A673 (cell line): ENCODE measurements around the gene ACVR1B. TPM values are rescaled to one million over a fixed set of nuclear protein-coding genes. Genes with fewer than 3 reads are reported as not detected.

ENCODE experiments used
- BruUV-seq: library from RNA; stranded (reverse); fragments of 400-500 nt; replicated peaks from 2 replicates; lab custom pipeline; 2021; lab: Mats Ljungman, UMichigan
- CTCF ChIA-PET: fragments of 300-600 bp; sonication (Branson Sonifier 250); formaldehyde crosslinking; loops from one replicate; lab custom pipeline; 2022; ENCODE audit warnings: antibody characterized with exemption; lab: Charles Lee
- POLR2A ChIA-PET: fragments of 300-600 bp; sonication (Branson Sonifier 250); formaldehyde crosslinking; loops from one replicate; lab custom pipeline; 2022; ENCODE audit warnings: antibody characterized with exemption; ENCODE audit not compliant: low non-redundant PET; lab: Charles Lee
- DNase-seq: peaks from one replicate; pipeline ENCODE4 v3.0.0-alpha.2; 2015; ENCODE audit warnings: low spot score
- H3K27ac ChIP-seq: fragments of 200-600 bp; sonication (generic); 2 replicates; pipeline ENCODE4 v1.5.1; 2016; ENCODE audit warnings: mixed run types, low read depth, mild to moderate bottlenecking, mixed read lengths, antibody characterized with exemption, low read length; ENCODE audit not compliant: poor library complexity, severe bottlenecking
- H3K27me3 ChIP-seq: fragments of 200-600 bp; sonication (generic); replicated peaks from 2 replicates; pipeline ENCODE4 v1.6.1; 2017; ENCODE audit warnings: mixed run types, low read depth, mild to moderate bottlenecking, mixed read lengths, antibody characterized with exemption, low read length; ENCODE audit not compliant: insufficient read depth, poor library complexity
- H3K36me3 ChIP-seq: fragments of 200-600 bp; sonication (generic); 2 replicates; pipeline ENCODE4 v1.6.1; 2016; ENCODE audit warnings: mixed run types, mild to moderate bottlenecking, mixed read lengths, antibody characterized with exemption, low read length; ENCODE audit not compliant: insufficient read depth, poor library complexity, severe bottlenecking
- H3K4me1 ChIP-seq: fragments of 200-600 bp; sonication (generic); 2 replicates; pipeline ENCODE4 v1.6.1; 2017; ENCODE audit warnings: mixed run types, mild to moderate bottlenecking, mixed read lengths, antibody characterized with exemption, low read length; ENCODE audit not compliant: insufficient read depth, poor library complexity, severe bottlenecking
- H3K4me3 ChIP-seq: fragments of 200-600 bp; sonication (generic); 2 replicates; pipeline ENCODE4 v1.5.1; 2016; ENCODE audit warnings: low read depth, mixed run types, mild to moderate bottlenecking, mixed read lengths, low read length; ENCODE audit not compliant: poor library complexity, severe bottlenecking
- H3K9me3 ChIP-seq: fragments of 200-600 bp; sonication (generic); 2 replicates; pipeline ENCODE4 v1.6.1; 2016; ENCODE audit warnings: mixed run types, low read depth, mild to moderate bottlenecking, mixed read lengths, antibody characterized with exemption, low read length; ENCODE audit not compliant: poor library complexity, severe bottlenecking
- EZH2 ChIP-seq: fragments of 200-600 bp; sonication (generic); IDR thresholded peaks from 2 replicates; pipeline ENCODE4 v1.6.1; 2017; ENCODE audit warnings: borderline replicate concordance, low read depth, mild to moderate bottlenecking, mixed read lengths, antibody characterized with exemption, low read length; ENCODE audit not compliant: poor library complexity, severe bottlenecking
- intact Hi-C: fragments of 100-400 bp; cut with micrococcal nuclease; formaldehyde crosslinking; loops from one replicate; pipeline ENCODE4 v1.10.0; 2022; ENCODE audit not compliant: unreplicated experiment
- total RNA-seq: library from RNA; stranded (reverse); gene quantifications from 2 replicates; pipeline ENCODE4 v1.2.3, GENCODE V29; 2021
- TF ChIP-seq, protein P1 (sequence below): fragments of 300-800, 200-600 bp; sonication (generic); conservative IDR thresholded peaks from 2 replicates; pipeline ENCODE4 v1.5.1; 2017; ENCODE audit warnings: low read depth, mild to moderate bottlenecking, antibody characterized with exemption, low read length, moderate library complexity, mixed read lengths

Gene ACVR1B
- total RNA-seq, 1 experiment from 2014 or later: 27.4 TPM

DNA sequence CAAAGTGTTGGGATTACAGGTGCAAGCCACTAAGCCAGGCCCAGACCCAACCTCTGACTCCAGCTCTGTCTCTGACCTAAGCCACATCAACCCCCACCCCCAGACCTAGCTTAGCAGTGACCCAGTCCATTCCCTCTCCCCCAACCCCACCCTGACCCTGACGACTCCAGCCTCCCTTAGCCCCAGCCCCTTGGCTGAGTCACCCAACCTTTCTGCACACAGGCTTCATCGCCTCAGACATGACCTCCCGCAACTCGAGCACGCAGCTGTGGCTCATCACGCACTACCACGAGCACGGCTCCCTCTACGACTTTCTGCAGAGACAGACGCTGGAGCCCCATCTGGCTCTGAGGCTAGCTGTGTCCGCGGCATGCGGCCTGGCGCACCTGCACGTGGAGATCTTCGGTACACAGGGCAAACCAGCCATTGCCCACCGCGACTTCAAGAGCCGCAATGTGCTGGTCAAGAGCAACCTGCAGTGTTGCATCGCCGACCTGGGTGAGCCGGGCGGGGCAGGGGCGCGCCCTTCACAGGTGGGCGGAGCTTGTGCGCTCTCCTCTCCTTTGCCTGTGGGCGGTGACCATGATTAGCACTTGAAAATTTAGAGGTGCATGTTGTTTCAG is 36.4 kb upstream of the ACVR1B start:
- CTCF ChIA-PET: no interaction called here
- TF ChIP-seq, protein P1, sequence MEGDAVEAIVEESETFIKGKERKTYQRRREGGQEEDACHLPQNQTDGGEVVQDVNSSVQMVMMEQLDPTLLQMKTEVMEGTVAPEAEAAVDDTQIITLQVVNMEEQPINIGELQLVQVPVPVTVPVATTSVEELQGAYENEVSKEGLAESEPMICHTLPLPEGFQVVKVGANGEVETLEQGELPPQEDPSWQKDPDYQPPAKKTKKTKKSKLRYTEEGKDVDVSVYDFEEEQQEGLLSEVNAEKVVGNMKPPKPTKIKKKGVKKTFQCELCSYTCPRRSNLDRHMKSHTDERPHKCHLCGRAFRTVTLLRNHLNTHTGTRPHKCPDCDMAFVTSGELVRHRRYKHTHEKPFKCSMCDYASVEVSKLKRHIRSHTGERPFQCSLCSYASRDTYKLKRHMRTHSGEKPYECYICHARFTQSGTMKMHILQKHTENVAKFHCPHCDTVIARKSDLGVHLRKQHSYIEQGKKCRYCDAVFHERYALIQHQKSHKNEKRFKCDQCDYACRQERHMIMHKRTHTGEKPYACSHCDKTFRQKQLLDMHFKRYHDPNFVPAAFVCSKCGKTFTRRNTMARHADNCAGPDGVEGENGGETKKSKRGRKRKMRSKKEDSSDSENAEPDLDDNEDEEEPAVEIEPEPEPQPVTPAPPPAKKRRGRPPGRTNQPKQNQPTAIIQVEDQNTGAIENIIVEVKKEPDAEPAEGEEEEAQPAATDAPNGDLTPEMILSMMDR: no peak
- no peak for TF ChIP-seq EZH2
- no peak for DNase-seq
- Histone ChIP-seq H3K4me3 (no peak overlapping the region), H3K36me3 (no peaks in the 10 kb centered on the region), H3K27me3 (no peaks in the 10 kb centered on the region), H3K9me3 (no peaks in the 10 kb centered on the region), H3K27ac (no peak overlapping the region), H3K4me1 (peaks cover 15% of the 10 kb centered on the region)
- POLR2A ChIA-PET: no interaction called here
- intact Hi-C loops: no loop called here
- no TSS peak for BruUV-seq

DNA sequence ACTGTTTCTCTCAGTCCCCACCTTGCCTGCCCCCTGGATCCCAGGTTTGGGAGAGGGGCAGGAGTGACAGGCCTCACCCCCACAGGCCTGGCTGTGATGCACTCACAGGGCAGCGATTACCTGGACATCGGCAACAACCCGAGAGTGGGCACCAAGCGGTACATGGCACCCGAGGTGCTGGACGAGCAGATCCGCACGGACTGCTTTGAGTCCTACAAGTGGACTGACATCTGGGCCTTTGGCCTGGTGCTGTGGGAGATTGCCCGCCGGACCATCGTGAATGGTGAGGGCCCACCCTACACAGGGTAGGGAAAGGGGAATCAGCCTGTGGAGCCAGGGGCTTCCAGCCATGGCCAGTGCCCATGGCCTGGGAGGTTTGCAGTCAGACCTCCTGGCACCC is 35.5 kb upstream of the ACVR1B start:
- Histone ChIP-seq H3K4me3 (no peak overlapping the region), H3K27me3 (no peaks in the 10 kb centered on the region), H3K27ac (no peak overlapping the region), H3K36me3 (no peaks in the 10 kb centered on the region), H3K9me3 (no peaks in the 10 kb centered on the region), H3K4me1 (peaks cover 6% of the 10 kb centered on the region)
- POLR2A ChIA-PET: no interaction called here
- no TSS peak for BruUV-seq
- TF ChIP-seq, protein P1: no peak
- TF ChIP-seq EZH2: no peak
- DNase-seq: no peak
- intact Hi-C loops: no loop called here
- CTCF ChIA-PET: no interaction called here

DNA sequence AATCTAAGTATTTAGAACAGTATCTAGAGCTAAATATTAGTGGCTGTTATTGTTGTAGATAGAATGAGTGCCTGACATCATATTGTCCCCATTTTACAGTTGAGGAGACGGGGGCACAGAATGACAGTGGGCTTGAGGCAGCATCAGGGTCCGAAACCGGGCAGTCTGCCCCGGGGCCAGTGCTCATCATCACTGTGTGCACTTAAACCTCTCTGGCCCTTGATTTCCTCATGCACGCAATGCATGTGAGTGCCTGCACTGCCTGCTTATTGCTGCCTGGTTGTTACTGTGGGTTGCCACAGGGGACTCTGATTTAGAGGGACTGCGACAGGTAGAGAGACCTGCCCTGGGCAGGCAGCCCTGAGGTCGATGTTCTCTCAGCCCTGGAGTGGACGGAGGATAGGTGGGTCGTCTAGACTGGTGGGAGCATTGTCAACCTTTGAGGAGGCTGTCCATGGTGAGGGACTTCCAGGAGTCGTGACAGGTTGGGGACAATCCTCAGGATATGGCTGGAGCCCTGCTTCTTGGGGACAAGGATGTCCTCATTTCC is 34.4 kb upstream of the ACVR1B start:
- no TSS peak for BruUV-seq
- TF ChIP-seq, protein P1: no peak
- no peak for TF ChIP-seq EZH2
- peaks cover 3% of the 10 kb centered on the region for H3K4me1 ChIP-seq
- ChIA-PET POLR2A (no interaction called here), CTCF (no interaction called here)
- no peaks in the 10 kb centered on the region for H3K27me3 ChIP-seq
- intact Hi-C loops: no loop called here
- no peak overlapping the region for H3K4me3 ChIP-seq
- no peaks in the 10 kb centered on the region for H3K36me3 ChIP-seq
- no peak overlapping the region for H3K27ac ChIP-seq
- no peaks in the 10 kb centered on the region for H3K9me3 ChIP-seq
- DNase-seq: no peak
